HS-27A (cell line): ENCODE measurements around the gene AMBRA1.

Source experiments
- DNase-seq: peaks from one replicate; pipeline ENCODE4 v3.0.0-alpha.2; 2012; ENCODE audit warnings: low read depth, missing footprints

Gene AMBRA1

DNA sequence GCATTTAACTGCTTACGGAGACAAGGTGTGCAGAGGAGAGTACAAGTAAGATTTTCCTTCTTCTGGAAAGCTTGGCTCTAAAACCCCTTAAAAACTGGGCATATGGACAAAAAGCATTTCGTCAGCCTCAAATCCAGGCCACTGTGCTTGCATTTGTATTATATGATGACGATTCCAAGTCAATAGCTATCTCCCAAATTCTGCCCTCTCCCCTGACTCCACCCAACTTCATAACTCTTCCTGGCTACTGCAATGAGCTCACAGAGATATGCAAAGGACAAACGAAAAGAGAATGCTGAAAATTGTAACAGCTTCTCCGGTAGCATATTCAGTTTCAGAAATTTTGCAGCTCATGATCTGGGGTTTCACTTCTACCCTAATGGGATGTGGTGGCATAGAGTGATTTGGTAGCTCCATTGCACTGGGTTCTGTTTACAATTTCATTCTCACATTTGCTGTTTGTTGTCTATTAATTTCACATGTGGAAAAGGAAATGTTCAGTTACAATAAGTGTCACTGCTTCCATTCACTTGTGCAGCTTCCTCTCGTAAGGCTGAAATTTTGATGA is 156.6 kb downstream of the AMBRA1 start:
- DNase-seq = no peak

DNA sequence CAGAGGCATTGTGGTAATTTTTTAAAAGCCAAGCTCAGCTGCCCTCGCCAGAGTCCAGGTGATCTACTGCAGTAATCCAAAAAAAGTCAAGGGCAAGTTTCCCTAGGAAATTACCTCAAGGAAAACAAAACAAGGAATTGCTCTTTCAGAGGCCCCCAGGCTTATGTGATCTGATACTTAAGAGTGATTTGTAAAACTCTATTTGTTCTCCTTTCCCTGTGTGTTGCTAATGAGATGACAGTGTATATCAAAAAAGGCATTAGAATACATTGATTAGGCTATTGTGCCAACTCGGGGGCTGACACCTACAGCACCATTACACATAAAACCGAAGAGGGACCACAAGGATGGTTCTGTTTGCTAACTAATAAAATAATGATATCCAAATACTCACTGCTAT is 157.7 kb downstream of the AMBRA1 start:
- DNase-seq = no peak

DNA sequence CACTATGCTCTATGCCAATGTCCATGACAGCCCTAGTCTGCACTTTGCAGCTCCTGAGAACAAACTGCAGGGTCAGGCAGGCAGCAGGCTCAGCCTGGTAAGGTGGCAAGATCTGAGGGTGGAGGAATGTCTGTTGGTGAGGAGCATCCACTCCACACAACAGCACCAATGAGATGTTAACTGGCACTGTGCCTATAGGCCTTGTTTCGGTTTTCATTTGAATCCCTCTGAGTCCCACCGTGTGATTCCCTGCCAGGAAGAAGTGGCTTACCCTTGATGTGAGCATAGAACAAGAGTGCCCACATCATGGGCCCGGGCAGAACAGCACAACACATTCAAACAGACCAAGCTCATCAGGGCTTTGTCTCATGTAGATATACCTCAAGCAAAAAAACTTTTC is 158.1 kb downstream of the AMBRA1 start:
- no peak for DNase-seq

DNA sequence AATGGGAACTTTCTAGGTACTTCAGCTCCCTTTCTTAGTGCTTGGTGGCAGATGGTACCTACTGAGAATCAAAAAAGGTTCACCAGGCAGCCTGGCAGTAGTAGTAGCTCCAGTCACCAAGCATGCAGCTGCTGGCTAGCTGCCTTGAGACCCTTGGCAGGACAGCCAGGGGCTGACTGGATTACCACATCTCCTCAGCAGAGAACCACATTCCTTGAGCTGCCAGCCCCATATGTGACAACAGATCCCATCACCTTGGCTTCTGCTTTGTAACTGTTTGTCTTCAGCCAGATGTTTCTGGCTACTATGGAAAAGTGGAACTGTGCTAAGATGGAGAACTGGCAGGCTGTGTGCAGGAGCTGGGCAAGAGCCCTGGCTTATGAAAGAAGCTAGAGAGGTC is 162.6 kb downstream of the AMBRA1 start:
- DNase-seq = no peak

DNA sequence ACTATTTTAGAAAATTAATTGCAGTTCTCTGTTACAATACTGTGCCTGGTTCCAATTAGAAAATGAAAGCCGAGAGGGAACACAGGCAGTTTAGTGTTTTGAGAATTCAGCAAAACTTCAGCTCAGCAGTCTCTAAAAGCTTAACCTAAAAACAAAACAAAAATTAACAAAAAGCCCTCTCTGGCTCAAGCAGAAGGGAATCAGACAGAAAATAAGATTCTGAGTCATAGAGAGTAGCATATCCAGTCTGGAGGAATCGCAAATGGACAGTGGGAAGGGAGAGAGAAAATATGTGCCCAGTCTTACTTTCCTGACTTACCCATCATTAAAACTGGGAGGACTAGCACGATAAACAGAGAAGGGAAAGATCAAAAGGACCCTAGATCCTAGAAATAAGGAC is 164.1 kb downstream of the AMBRA1 start:
- DNase-seq = no peak

DNA sequence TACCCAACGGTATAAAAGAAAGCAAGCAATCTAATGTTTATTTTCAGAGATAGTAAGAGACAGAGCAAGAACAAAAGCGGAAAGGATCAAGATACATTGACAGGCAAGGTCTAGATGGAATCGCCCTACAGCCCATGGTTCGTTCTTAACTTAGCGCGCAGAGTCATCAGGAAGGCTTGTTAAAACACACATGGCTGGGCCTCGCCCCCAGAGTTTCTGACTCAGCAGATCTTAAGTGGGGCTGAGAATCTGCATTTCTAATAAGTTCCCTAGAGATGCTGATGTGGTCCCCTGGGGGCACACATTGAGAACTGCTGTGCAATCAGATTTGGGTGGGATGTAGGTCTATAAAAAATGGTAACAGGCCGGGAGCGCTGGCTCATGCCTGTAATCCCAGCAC is 166.5 kb downstream of the AMBRA1 start:
- DNase-seq = no peak

DNA sequence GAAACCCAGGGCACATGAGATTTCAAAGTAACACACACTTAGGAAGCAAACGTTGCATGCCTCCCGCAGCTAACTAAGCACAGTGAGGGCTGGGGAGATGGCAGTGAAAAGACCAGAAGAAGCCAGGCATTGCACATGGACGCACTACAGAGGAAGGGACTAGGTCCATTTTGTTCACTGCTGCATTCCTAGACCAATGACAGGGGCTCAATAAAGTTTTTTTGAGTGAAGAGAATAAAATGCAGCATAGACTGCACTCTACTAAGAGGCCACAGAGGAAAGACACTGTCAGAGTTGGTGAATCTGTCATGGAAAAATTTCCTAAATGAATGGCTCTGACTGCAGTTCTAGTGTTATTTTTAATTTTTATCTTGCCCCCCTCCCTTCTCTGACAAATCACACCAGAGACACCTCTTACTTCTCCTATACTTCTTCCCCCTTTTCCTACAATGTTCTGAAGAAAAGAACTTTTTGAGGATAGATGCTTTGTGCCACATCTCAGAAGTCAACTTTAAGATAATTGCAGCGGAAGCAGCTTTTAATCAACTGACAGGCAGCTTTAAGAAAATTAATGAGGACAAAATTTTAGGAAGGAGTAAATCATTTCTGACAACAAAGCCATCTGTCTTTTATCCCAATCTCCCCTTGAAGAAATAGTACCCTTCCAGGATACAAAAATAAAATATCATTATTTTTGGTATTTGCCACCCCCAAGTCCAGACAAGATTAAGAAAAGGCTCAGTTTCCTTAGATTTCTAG is 167.4 kb downstream of the AMBRA1 start:
- no peak for DNase-seq

DNA sequence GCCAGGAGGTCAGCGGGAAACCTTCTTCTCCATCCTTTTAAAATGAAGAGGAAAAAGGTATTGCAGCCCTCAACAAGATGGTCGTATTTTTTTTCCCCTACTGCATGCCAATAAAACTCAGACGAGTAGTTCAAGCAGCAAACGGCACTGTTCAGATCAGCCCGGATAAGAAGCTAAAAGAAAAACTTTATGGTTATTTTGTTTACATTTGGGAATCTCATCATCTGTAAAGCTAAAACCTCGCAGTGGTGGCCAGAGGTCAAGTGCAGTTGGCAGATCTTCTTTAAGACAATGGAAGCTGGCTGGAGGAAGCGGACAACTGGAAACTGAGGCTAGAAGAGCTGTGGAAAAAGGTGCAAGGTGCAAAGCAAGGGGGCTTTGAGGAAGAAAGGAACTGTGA is 171.2 kb downstream of the AMBRA1 start:
- DNase-seq = no peak

DNA sequence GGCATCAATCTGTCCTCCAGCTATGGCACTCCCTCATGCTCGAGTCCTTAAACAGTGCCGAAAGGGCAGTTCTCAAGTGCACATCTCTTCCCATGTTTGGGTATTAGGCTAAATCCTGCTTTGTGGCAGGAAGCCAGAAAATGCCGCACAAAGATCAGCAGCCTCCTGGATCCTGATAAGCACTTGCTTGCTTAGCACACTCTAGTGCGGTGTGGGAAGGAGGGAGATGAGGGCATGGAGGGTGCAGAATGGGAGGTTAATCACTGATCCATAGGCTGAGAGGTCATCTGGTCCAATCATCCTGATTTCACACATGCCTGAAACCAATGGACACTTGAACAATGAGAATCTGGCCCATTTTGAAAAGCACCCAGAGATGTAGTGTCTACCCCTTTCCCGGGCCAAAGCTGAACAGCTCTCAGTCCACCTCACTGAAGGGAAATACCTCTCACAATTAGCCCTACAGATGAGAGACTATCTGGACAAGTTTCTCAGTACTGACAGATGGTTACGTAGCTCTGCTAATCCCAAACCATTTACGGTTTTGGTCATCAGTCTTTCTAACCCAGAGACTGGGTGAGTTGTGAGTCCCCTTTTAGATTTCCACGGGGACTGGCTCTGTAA is 172.5 kb downstream of the AMBRA1 start:
- no peak for DNase-seq

DNA sequence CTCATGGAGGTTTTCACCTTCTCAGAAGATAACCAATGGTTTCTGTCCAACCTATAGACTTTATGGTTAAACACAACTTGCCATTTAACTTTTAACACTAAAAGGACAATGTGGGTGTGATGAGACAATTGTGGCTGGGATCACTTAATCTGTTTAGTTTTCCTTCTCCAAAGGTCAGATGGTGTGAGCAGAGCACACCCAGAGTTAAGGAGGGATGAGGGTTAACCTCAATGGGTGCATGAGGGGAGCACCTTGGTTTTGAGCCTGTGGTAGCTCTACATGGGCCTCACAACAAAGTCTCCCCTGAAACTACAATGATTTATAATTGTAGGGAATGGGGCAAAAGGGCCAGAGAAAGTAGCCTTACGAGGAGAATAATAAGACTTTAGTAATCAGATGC is 173.3 kb downstream of the AMBRA1 start:
- no peak for DNase-seq

DNA sequence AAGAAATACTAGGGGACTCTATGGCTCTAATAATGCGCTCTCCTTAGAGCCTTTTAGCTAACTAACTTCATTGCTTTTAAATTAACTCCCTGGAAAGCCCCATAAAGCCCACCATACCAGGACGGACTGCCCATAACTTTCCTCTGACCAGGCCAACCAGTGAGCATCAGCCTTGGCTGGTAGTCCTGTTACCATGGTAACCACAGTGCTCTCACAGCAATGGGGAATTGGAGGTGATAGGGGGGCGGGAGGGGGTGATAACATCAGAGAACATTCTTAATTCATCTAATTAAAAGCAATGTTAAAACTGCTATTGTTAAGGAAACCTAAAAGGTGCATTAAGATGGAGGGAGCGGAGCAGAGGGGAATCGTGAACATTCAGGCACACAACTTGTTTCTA is 175.1 kb downstream of the AMBRA1 start:
- no peak for DNase-seq

DNA sequence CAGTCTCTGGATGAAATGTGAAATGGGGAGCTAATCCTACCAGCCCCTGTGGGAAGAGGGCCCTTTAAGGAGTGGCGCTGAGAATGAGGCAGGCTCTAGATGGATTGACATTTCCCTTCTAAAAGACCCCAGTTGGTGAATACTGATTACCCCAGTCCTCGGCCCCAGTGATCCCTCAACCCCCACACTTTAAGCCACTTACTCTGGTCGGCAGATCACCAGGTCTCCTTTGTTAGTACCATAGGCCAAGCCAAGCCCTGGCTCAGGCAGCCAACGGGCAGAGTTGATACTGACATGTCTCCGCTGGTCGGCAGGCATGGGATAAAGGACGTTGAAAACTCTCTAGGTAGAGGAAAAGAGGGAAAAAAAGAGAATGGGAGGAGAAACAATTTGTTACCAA is 176.1 kb downstream of the AMBRA1 start:
- no peak for DNase-seq

DNA sequence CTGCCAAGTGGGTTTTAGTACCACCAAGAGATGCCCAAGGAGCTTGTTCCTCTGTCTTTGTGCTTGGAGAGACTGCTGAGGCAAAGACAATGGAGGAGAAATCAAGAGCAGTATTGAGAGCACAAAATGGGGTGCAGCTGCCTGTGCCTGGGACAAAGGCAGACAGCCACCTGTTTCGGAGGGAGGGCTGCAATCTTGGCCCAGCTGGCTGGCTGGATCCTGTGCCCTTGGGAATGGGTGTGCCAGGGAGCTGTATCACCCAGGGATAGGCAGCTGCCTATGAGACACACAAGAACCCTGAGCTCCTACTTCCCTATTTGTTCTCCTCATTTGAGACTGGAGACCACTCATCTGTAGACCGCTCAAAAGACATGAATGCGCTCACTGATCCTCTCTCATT is 178.9 kb downstream of the AMBRA1 start:
- no peak for DNase-seq

DNA sequence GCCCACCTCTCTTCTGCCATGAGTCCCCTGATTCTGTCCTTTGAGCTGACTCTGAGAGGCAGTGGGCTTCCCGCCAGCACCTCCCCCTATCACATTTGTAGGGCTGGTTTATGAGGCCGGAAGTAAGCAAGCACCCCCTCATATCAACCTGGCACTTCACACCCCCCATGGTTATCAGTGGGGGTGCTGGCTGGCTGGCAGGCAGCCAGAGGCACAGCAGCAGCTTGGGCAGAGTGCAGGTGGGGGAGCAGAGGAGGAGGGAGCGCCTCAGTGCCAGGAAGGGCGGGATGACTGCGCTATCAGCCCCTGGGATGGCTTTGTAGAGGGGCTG is 179.4 kb downstream of the AMBRA1 start:
- DNase-seq = no peak

DNA sequence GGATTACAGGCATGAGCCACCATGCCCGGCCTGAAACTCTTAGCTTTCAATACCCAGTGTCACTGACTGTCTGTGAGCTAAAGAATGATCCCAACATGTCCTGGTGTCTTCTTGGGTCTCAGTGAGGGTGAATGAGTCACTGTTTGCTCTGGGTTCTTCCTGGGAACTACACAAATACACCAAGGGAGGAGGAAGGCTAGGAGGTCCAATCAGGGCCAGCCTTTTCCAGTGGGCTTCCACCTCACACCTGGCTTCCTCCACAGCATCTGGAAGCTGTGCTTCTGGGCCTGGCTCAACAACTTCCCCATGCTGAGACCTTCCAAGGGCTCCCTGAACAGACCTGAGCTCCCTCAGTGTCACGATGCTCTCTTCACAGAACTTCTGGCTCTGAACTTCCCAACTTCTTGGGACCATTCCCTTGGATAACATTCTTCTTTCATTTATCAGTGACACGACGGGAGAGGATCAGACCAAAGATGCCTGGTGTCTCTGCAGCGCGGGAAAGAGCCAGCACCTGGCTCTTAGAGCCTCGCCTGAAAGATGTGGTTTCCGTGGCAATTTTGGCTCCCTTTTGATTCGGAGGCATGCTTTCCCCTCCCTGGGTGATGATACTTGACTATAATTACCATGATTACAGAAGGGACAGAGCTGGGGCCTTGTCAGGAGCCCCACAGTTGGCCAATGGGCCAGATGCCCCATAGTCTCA is 179.9 kb downstream of the AMBRA1 start:
- no peak for DNase-seq

DNA sequence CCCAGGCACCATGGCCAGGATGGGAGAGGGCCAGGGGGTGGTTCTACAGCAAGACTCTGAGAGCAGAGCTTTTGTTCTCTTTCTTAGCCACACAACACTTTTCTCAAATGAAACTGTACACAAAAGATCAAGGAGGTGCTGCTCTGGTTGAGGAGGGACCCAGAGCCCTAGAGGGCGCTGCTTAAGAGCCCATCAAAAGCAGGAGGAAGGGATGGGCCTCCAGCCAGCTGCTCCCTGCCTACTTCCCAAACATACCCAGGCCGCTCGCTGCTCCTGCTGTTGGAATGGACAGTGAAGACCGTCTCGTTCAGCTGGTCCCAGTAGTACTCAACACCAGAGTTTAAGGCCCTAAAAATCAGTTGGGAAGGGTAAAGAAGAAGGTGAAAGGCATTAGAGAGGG is 183.8 kb downstream of the AMBRA1 start:
- no peak for DNase-seq

DNA sequence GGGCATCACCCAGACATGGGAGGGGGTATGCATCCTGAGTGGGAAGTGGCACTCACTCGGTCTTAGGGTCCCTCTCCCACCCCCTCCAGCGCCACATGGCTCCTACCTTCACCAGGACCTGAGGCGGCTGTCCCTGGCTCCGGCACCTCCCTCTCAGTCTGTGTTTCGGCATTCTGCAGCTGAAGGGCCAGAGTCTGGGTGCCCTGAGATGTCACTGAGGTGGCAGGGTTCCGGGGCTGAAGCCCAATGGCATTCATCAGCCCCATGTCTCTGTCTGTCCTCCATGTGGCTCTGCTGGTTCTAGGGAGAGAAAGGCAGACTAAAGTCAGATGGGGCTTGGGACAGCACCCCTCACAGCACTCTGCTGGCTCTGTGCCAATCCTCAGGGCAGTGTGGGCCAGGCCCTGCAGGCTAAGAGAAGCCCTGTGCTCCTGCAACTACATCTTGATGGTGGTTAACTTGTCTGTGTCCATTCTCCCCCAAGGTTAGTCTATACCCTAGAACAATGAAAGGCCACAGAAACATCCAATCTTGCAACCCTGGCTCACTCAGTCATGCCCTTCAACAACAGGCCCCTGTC is 185.3 kb downstream of the AMBRA1 start:
- DNase-seq = no peak

DNA sequence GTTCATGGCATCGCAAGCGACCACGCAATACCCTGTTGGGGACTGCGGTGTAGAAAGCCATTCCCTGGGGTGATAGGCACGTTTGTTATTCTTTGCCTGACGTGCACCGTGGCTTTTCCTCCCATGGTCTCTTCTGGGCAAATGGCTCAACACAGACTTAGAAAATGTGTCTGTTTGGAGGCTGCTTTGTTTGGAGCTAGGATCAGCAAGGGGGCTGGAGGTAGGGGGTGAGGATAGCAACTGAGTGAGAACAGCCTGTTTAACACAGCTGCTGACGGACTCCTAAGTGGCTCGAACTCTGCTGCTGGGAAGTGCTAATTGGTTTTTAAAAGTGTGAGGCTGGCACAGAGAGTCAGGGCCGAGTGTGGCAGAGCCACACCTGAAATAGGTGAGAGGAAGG is 186.2 kb downstream of the AMBRA1 start:
- DNase-seq = no peak

DNA sequence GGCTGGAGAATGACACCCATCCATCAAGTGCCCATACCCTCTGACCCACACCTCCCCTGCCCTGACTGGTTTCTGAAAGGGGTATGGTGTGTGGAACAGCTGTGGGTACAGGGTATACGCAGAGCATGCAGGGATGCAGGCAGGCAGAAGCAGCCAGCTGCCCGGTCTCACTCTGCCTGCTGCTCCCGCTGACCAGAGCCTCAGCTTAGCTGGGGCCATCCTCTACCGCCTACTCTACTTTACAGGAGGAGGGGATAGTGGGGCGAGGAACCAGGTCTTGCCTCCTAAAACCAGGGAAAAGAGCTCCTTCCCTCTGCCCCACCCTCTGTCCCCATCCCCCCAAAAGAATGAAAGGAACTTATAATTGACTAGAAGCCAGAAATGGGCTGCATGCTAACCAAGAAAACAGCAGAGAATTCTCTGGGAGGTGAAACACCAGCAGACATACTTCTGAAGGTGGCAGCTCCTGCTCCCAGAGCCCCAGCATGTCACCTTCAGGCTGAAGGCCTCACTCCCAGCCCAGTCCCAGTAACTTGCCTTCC is 189.3 kb downstream of the AMBRA1 start:
- no peak for DNase-seq

DNA sequence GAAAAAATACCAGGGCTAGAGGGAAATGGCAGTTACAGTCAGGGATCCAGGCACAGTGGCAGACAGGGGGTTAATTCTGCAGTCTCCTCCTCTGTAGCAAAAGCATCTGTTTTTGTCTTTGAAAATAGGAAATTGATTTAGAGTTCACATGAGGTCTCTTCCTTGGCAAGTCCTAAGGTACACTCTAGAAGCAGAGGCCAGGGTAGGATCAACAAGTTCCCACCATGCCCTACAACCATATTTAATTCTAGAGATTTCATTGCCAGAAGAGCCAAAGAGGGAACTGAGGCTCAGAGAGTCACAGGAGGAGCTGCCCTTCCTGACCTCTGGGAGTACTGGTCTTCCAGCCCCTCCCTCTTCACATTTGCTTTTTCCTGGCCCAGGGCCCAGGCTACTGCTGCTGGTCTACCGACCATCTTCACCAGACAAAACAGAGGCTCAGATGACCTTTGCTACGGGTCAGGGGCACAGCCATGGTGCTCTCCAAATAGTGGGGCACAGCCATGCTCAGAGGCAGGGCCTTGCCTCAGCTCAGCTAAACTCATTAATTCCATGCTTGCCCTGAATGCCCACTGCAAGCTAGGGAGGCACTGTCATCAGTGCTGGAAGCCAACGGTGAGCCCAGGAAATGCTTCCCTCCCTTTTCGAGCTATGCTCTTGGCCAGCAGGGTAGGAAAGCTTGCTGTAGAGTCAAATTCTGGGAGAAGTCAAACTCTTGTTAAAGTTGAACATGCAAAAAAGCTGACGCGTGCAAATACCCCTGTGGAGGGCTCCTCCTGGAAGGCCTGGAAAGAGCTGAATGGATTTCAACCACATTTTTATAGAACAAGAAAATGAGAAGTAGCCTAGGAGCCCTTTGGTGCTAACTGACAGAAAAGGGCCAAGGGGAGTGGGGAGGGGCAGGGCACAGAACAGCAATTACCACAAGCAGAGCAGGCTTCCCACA is 190.6 kb downstream of the AMBRA1 start:
- no peak for DNase-seq

DNA sequence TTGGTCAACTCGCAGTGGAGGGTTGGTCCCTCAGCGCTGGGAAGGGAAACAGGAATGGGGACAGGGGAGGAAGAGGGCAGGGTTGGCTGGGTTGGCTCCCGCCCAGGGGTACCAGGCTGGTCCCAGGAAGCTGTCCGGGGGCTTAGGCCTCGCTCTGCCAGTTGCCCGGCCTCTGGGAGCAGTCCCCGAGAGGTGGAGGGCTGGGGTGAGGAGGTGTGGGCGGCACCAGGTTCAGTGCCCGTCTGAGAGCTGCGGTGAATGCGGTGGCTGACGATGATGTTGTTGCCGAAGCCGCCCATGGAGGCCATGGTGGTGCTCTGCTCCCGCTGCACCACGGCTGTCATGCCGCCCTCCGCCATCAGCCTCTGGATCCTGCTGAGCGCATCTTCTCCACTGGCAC is 196.3 kb downstream of the AMBRA1 start:
- DNase-seq = no peak
